SW480 (cell line): Measurements from ENCODE around the gene SYNDIG1.

Experiments
- DNase-seq: peaks from one replicate; pipeline ENCODE4 v3.0.0-alpha.2; 2016; ENCODE audit warnings: low spot score

SYNDIG1 gene

DNA sequence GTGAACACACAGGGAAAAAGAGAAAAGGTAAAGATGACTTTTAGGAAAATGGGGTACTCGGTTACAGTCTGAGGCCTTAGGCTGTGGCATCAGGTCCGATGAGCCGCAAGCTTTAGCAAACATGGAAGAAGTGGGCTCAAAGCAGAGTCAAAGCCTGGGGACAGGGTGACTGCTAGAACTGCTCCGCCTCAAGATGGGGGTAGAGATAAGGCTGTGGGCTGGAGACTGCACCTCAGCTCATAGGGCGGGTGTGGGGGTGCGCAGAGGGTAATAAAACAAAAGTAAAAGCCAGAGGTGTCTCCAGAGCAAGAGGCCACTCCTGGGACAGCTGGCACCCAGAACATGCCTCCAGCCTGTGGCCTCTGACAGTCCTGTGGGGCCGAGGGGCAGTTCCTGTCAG is 21.3 kb upstream of the SYNDIG1 start:
- no peak for DNase-seq

DNA sequence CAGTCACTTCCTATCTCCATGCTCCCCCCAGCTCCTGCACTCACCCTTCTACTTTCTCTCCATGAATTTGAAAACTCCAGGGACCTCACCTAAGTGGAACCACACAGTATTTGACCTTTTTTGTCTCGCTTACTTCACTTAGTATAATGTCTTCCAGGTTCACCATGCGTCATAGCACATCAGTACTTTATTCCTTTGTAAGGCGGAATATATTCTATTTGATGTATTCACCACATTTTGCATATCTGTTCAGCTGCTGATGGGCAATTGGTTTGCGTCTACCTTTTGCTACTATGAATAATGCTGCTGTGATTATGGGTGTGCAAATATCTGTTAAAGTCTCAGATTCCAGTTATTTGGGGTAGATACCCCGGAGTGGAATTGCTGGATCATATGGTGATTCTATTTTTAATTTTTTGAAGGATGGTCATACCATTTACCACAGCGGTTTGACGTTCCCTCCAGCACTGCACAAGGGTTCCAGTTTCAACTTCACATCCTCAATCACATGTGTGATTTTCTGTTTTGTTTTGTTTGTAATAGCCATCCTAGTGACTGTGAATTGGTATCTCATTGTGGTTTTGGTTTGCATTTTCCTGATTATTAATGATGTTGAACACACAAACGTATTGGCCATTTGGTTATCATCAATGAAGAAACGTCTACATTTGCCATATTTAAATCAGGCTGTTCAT is 20.3 kb upstream of the SYNDIG1 start:
- no peak for DNase-seq

- DNase-seq: no peak
These were observed 19.3 kb upstream of the SYNDIG1 start for GRCh38 chr20:24450177-24450576.

DNA sequence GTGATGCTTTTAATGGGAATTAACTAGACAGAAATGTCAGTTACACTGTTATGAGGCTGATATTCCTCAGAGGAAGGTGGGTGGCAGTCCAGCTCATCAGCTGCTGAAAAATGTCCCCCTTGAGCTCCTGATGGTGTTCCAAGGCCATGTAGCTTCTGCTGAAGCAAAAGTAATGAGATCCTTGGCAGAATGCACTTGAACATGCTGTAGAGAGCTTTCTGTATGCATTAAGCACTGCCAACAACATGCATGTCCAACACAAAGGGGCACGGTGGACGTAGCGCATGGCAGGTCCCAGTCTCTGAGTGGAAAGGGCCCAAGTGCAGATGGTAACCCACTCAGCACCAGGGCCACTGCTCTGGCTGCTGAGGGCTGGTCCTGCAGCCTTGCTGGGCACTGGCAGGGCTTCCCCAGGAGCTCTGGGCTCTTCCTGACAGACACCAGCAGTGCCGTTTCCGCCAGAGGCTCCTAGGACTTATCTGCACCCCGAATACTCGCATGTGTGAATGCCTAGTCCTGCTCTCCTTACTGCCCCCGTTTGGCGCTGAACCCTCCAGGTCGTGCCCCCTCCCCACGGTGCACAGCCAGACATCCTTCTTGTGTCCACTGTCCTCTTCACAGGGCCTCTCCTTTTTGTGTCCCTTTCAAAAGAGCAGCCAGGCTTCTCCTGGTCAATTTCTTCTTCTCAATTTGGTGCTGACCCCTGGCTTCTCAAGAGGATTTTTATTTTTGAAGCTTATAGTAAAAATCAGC is 18.6 kb upstream of the SYNDIG1 start:
- no peak for DNase-seq

DNA sequence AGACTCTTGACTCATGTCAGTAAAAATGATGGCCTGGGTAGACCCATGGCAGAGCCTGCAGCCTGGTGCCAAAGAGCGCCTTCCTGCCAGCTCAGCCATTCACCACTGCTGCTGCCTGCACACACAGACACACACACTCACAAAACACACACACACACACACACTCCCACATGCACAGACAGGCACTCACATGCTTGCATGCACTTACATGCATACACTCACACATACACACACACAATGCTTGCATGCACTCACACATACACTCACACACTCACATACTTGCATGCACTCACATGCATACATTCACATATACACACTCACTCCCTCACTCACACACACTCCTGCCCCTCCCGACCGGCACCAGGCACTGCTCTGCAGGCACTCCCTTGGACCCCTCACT is 18.0 kb upstream of the SYNDIG1 start:
- DNase-seq: no peak

GRCh38 chr20:24452016-24452415 is 17.4 kb upstream of the SYNDIG1 start:
- DNase-seq: no peak

DNA sequence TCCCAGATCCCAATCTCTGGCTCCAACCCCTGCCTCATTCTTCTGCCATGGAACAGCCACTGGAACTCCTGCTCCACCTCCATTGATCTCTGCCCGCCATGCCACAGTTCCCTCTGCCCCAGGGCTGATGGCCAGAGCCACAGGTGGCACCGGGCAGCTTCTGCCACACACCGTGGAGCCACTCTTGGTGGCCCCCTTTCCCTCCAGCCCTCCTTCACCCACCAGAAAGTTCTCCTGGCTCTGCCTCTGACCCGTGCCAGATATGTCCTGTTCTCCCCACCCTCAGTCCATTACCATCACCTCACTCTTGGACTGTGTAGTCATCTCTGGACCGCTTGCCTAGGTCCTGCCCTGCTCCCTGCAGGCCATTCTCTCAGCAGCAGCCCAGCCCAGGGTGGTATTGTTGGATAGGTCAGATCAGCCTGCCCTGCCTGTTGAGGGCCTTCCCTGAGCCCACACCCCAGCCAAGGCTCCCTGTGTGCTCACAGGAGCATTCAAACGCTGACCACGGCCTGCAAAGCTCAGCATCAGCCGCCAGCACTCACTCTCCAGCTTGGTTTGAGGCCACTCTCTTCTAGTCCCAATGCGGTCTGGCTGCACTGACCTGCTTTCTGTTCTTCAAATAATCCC is 16.8 kb upstream of the SYNDIG1 start:
- DNase-seq: no peak

DNA sequence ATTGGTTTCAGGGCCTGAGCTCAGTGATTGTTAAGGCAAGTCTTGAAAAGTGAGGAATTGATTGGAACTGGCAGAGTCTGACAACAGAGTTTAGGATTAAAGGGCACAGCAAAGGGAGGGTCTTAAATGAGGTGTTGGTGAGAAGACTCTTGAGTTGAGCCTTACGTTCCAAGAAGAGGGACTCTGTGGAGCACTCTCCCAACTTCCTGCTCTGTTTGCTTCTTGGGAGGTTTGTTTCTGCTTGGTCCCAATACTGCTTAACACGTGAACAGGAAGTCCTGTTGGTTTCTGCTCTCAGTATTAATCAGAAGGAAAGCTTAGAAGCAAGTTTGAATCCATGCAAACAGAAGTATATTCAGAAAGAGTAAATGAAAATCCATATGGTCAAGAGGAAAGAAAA is 15.6 kb upstream of the SYNDIG1 start:
- DNase-seq: no peak

GRCh38 chr20:24455081-24455480 is 14.3 kb upstream of the SYNDIG1 start:
- DNase-seq: no peak

- DNase-seq: no peak
These were observed 13.0 kb upstream of the SYNDIG1 start for GRCh38 chr20:24456398-24456781.

- DNase-seq: no peak
These were observed 11.0 kb upstream of the SYNDIG1 start for GRCh38 chr20:24458436-24458835.

GRCh38 chr20:24459733-24460132 is 9.7 kb upstream of the SYNDIG1 start:
- no peak for DNase-seq

- DNase-seq: no peak
These were observed 8.7 kb upstream of the SYNDIG1 start for GRCh38 chr20:24460712-24461111.

GRCh38 chr20:24461848-24462247 is 7.6 kb upstream of the SYNDIG1 start:
- no peak for DNase-seq

GRCh38 chr20:24462460-24463010 is 6.9 kb upstream of the SYNDIG1 start:
- no peak for DNase-seq

GRCh38 chr20:24465159-24465558 is 4.3 kb upstream of the SYNDIG1 start:
- DNase-seq: no peak

DNA sequence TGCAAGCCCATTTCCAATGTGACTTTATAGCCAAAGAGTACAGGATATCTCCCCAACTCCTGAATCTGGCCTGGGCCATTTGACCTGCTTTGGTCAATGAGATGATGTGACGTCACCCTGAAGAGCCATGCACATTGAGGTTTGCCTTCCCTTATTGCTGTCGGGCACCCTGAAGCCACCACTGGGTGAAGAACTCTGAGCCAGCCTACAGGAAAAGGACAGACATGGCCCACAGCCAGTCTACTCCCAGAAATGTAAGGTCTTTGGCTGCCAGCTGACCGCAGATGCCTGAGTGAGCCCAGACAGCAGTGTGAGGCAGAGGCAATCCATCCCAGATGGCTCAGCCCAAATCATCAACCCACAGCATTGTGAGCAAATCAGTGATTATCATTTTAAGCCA is 3.7 kb upstream of the SYNDIG1 start:
- DNase-seq: no peak

DNA sequence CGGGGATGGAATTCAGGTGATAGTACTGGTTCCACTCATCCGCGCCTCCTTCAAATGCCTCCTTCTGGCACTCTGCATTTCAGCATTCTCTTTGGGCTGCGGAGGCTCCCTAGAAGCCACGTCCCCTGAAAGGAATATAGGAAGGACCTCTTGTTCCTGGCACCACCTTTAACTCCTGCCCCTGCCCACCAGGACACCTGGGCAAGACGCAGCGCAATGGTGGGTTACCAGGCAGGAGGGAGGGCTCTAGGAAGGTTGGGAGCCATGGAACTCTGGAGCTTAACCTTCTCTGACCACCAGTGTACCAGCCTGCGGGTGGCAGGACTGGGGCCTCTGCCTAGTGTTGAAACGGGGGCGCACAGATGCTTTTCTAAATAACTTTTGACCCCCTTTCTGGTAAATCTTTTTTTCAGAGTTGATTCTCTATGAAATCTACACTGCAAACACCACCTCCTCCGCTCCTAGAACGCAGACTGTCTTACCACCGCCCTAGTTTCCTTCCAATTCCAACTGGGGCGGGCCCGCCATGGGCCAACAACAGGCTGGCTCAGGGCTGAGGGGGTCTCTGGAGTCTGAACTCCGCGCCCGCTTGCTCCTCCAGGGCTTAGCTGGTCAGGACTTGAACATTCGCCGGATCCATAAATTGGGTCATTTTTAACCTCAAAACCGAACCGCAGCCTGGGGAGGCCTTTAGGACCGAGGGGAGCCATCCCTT is 871 bp upstream of the SYNDIG1 start:
- no peak for DNase-seq

GRCh38 chr20:24469894-24470745 is 691 bp downstream of the SYNDIG1 start:
- no peak for DNase-seq

- DNase-seq: no peak
These were observed 1.5 kb downstream of the SYNDIG1 start for GRCh38 chr20:24470746-24471582.

DNA sequence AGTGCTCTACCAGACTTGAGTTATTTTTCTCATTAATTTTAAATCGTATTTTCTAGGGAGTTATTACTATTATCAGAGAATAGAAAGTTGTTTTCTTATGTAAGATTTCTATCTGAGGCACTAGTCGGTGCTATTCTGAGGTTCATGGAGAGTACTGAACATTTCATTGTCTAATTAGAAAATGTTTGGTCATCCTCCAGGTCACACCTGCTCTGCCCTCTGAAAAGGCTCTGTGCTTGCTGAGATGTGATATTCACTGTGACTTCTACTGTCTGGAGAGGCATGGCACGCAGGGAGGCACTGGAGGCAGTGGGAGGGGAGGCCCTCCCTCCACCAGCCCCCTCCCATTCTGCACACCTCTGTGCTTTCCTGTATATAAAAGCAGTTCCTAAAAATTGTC is 3.0 kb downstream of the SYNDIG1 start:
- DNase-seq: no peak
